ENCODE results near the gene PRCC.

GRCh38 chr1:156797212-156797871 is 30.0 kb downstream of the PRCC start:
- TF ChIP-seq CTCF (IDR thresholded peaks at IDR 0.05), result peak; percentile 48 to 61 (median 56)
- TF ChIP-seq POLR2A (IDR thresholded peaks at IDR 0.05), result no peak
- TF ChIP-seq EP300 (IDR thresholded peaks at IDR 0.05), result no peak
